GM13976 (cell line): ENCODE results near the gene TTLL11.

Source experiments
- DNase-seq: peaks from one replicate; pipeline ENCODE4 v3.0.0; 2012; ENCODE audit warnings: low spot score
- CTCF ChIP-seq: IDR thresholded peaks from 2 replicates; pipeline ENCODE4 v1.5.1; 2012; ENCODE audit warnings: borderline replicate concordance, mild to moderate bottlenecking; ENCODE audit not compliant: insufficient read depth; ENCODE audit errors: extremely low read depth, missing control alignments, control extremely low read depth
- in situ Hi-C: fragments of 300-500 bp; cut with MboI; formaldehyde crosslinking; loops from one replicate; pipeline ENCODE4 v1.12.0; 2022; ENCODE audit warnings: low sequenced_read_pairs, mixed read lengths, inconsistent platforms; ENCODE audit not compliant: unreplicated experiment

Gene TTLL11

GRCh38 chr9:121995997-121996396 is 97.1 kb downstream of the TTLL11 start:
- TF ChIP-seq CTCF, result no peak
- DNase-seq, result no peak
- in situ Hi-C loops, result loop anchor here (25.0 kb wide), 1 partner anchor 259 kb away; no protein-coding TSS in a partner anchor

- TF ChIP-seq CTCF, result peak; percentile 65
- DNase-seq, result peak; percentile 71
- in situ Hi-C loops, result loop anchor here (25.0 kb wide), 1 partner anchor 255 kb away; no protein-coding TSS in a partner anchor
These were observed 100.4 kb downstream of the TTLL11 start for GRCh38 chr9:121992571-121993212.

GRCh38 chr9:121991307-121991661 is 101.8 kb downstream of the TTLL11 start:
- no peak for TF ChIP-seq CTCF
- in situ Hi-C loops, result loop anchor here (25.0 kb wide), 1 partner anchor 254 kb away; no protein-coding TSS in a partner anchor
- DNase-seq, result no peak

- in situ Hi-C loops, result loop anchor here (25.0 kb wide), 1 partner anchor 253 kb away; no protein-coding TSS in a partner anchor
- no peak for TF ChIP-seq CTCF
These were observed 102.4 kb downstream of the TTLL11 start for GRCh38 chr9:121990600-121991306.

GRCh38 chr9:121989010-121989409 is 104.1 kb downstream of the TTLL11 start:
- no peak for DNase-seq
- in situ Hi-C loops, result loop anchor here (10.0 to 25.0 kb wide), 2 partner anchors 252 to 424 kb away; no protein-coding TSS in a partner anchor

More at GRCh38 chr9:121990600-121991306, 102.4 kb downstream of the TTLL11 start:
- DNase-seq, result no peak

More at GRCh38 chr9:121989010-121989409, 104.1 kb downstream of the TTLL11 start:
- no peak for TF ChIP-seq CTCF
